Measurements from ENCODE around the gene DPEP2.
"Not testable (repeated sequence)": the region's sequence is repeated elsewhere in the genome, so short reads cannot be mapped to it uniquely, and the experiment has no call there.

DPEP2 gene

DNA sequence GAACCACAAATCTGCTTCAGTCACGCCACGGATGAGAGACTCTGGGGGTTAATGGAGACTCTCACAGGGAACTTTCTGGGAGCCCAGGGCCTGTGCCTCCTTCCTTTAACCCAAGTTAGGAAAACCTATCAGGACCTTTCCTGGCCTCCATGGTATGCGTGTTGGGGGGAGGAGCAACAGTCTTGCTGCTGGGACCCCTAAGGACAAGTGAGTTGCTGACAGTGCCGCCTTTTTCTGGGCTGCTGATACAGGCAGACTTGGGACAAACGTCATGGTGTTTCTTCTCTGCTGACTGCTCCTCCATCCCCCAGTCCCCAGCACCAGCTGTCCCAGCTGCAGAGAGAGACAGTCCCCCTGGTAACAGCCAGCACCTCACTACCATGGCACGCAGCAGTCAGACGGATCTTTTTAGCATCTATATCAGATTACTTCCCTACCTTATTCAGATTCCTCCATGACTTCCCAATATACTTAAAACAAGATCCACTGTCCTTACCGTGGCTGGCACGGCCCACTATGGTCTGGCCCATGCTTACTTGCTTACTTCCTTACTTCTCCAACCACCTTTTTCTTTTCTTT lies 10.0 kb upstream of the DPEP2 start:
- H3K4me3 Mint-ChIP-seq: no peak overlapping the region
- TF ChIP-seq, protein P1, sequence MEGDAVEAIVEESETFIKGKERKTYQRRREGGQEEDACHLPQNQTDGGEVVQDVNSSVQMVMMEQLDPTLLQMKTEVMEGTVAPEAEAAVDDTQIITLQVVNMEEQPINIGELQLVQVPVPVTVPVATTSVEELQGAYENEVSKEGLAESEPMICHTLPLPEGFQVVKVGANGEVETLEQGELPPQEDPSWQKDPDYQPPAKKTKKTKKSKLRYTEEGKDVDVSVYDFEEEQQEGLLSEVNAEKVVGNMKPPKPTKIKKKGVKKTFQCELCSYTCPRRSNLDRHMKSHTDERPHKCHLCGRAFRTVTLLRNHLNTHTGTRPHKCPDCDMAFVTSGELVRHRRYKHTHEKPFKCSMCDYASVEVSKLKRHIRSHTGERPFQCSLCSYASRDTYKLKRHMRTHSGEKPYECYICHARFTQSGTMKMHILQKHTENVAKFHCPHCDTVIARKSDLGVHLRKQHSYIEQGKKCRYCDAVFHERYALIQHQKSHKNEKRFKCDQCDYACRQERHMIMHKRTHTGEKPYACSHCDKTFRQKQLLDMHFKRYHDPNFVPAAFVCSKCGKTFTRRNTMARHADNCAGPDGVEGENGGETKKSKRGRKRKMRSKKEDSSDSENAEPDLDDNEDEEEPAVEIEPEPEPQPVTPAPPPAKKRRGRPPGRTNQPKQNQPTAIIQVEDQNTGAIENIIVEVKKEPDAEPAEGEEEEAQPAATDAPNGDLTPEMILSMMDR (IDR thresholded peaks at IDR 0.05; ENCODE audit: unreplicated experiment in 3 of 3): no peak
- peaks cover 10% of the 10 kb centered on the region for H3K27me3 Mint-ChIP-seq (ENCODE audit: low read depth)
- H3K36me3 Mint-ChIP-seq (ENCODE audit: low read depth): no peaks in the 10 kb centered on the region
- no peak overlapping the region for H3K27ac Mint-ChIP-seq
- H3K4me1 Mint-ChIP-seq: peaks cover 6% of the 10 kb centered on the region
- no peaks in the 10 kb centered on the region for H3K9me3 Mint-ChIP-seq

DNA sequence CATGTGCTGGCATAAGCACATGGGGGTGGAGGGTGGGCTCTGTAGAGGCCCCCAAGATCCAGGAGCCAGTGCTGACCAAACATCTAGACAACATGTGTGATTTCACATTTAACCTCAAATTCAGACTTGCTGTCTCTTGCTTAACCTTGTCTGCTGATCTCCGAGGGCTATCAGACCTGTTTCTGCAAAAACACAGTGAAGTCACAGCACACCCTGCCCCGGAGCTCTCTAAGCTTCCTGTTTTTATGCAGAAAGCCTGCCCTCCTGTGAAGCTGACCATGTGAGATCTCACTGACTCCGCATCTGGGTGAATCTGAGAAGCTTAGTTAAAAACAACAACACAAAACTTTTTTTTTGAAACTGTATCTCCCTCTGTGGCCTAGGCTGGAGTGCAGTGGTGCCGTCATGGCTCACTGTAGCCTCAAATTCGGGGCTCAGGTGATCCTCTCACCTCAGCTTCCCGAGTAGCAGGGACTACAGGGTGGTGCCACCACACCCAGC lies 6.6 kb upstream of the DPEP2 start:
- Mint-ChIP-seq H3K4me3 (no peak overlapping the region), H3K9me3 (no peaks in the 10 kb centered on the region), H3K36me3 (ENCODE audit: low read depth) (no peaks in the 10 kb centered on the region), H3K27me3 (ENCODE audit: low read depth) (peaks cover 4% of the 10 kb centered on the region), H3K4me1 (peaks cover 6% of the 10 kb centered on the region), H3K27ac (no peak overlapping the region)
- TF ChIP-seq, protein P1 (IDR thresholded peaks at IDR 0.05; ENCODE audit: unreplicated experiment in 3 of 3): no peak

DNA sequence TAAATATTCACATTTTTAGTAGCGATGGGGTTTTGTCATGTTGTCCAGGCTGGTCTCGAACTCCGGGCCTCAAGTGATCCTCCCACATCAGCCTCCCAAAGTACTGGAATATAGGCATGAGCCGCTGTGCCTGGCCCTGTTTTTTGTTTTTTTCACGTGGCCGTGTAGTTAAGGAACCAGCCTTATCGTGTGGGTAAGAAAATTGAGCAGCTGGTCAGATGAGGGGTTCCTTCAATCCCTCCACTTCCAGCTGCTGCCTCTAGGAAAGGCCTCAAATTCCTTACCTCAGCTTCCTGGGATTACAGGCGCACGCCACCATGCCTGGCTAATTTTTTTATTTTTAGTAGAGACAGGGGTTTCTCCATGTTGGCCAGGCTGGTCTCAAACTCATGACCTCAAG lies 5.9 kb upstream of the DPEP2 start:
- TF ChIP-seq, protein P1 (IDR thresholded peaks at IDR 0.05; ENCODE audit: unreplicated experiment in 3 of 3): no peak
- no peak overlapping the region for H3K4me3 Mint-ChIP-seq
- no peaks in the 10 kb centered on the region for H3K36me3 Mint-ChIP-seq (ENCODE audit: low read depth)
- no peak overlapping the region for H3K27ac Mint-ChIP-seq
- H3K9me3 Mint-ChIP-seq: no peaks in the 10 kb centered on the region
- H3K27me3 Mint-ChIP-seq (ENCODE audit: low read depth): peaks cover 4% of the 10 kb centered on the region
- H3K4me1 Mint-ChIP-seq: peaks cover 6% of the 10 kb centered on the region

DNA sequence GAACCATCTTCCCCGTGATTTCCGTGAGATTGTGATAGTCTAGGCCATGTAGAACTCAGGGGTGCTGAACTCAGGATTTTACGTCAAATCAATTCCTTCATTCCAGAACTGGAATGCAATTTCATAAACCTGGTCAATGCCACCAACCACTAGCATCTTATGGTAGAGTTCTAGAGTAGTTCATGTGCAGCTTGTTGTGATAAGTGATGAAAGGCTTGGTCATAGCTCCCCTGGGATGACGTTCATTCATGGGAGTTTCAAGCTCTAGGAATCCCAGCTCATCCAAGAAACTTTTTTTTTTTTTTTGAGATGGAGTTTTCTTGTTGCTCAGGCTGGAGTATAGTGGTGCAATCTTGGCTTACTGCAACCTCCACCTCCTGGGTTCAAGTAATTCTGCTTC lies 3.7 kb upstream of the DPEP2 start:
- no peaks in the 10 kb centered on the region for H3K9me3 Mint-ChIP-seq
- no peak overlapping the region for H3K4me3 Mint-ChIP-seq
- no peaks in the 10 kb centered on the region for H3K36me3 Mint-ChIP-seq (ENCODE audit: low read depth)
- no peaks in the 10 kb centered on the region for H3K4me1 Mint-ChIP-seq
- no peak overlapping the region for H3K27ac Mint-ChIP-seq
- peaks cover 4% of the 10 kb centered on the region for H3K27me3 Mint-ChIP-seq (ENCODE audit: low read depth)
- TF ChIP-seq, protein P1 (IDR thresholded peaks at IDR 0.05; ENCODE audit: unreplicated experiment in 3 of 3): no peak

DNA sequence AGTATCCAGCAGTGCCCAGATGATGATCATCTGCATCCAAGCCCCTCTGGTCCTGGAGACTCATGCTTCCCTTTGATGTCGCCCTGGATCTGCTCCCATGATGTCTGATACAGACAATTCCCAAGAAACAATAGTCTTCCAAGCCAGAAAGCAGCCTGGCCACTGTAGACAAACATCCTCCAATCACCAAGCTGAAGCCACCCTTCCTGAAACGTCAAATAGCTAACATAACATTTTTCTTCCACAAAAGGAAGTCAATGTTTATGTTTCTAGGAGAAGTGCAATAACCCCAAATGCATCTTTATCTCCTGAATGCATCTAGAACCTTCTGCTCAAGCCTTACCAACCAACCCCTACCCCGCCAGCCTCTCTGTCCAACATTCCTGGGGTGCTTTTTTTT lies 1.2 kb upstream of the DPEP2 start:
- Mint-ChIP-seq H3K4me3 (no peak overlapping the region), H3K36me3 (ENCODE audit: low read depth) (no peaks in the 10 kb centered on the region), H3K27me3 (ENCODE audit: low read depth) (peaks cover 3% of the 10 kb centered on the region), H3K9me3 (no peaks in the 10 kb centered on the region), H3K27ac (no peak overlapping the region), H3K4me1 (no peaks in the 10 kb centered on the region)
- TF ChIP-seq, protein P1 (IDR thresholded peaks at IDR 0.05; ENCODE audit: unreplicated experiment in 3 of 3): no peak

DNA sequence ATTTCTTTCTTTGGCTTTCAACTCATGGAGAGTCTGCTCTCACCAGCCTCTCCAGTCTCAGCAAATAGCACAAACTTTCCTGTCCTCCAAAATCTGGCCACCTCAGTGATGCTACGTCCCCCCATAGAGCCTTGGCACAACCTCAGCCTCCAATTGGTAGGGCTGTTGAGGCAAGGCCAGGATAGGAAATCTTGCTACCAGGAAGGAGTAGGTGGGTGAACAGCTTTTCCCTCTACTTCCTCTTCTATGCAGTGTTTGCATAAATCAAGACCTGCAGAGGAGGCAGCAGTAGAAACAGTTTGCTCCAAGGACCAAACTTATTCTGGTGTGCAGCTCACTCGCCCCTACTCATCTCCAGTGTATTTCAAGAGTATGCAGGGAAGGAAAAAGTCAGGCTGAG lies 701 bp upstream of the DPEP2 start:
- Mint-ChIP-seq H3K4me3 (no peak overlapping the region), H3K9me3 (no peaks in the 10 kb centered on the region), H3K36me3 (ENCODE audit: low read depth) (no peaks in the 10 kb centered on the region), H3K27ac (no peak overlapping the region), H3K27me3 (ENCODE audit: low read depth) (peaks cover 5% of the 10 kb centered on the region), H3K4me1 (no peaks in the 10 kb centered on the region)
- TF ChIP-seq, protein P1 (IDR thresholded peaks at IDR 0.05; ENCODE audit: unreplicated experiment in 3 of 3): no peak

DNA sequence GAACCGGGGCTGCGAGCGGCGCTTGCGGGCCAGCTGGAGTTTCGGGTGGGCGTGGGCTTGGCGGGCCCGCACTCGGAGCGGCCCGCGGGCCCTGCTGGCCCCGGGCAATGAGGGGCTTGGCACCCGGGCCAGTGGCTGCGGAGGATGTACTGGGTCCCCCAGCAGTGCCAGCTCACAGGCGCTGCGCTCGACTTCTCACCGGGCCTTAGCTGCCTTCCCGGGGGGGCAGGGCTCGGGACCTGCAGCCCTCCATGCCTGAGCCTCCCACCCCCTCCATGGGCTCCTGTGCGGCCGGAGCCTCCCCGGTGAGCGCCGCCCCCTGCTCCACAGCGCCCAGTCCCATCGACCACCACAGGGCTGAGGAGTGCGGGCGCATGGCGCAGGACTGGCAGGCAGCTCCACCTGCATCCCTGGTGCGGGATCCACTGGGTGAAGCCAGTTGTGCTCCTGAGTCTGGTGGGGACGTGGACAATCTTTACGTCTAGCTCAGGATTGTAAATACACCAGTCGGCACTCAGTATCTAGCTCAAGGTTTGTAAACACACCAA lies 979 bp downstream of the DPEP2 start:
- not testable (repeated sequence) for H3K9me3 Mint-ChIP-seq; H3K27ac Mint-ChIP-seq; H3K27me3 Mint-ChIP-seq (ENCODE audit: low read depth); H3K4me3 Mint-ChIP-seq; H3K4me1 Mint-ChIP-seq; H3K36me3 Mint-ChIP-seq (ENCODE audit: low read depth)

Data from nephron (organoid).